Ascending aorta (tissue), 2 donors: ENCODE measurements around the gene EDNRB. TPM values are rescaled to one million over a fixed set of nuclear protein-coding genes. Genes with fewer than 3 reads are reported as not detected.
A peak's percentile ranks its signal among the peaks of the same experiment; 100 is the strongest.

ENCODE experiments used
- DNase-seq, 2 donors: peaks; one replicate each; pipeline ENCODE4 v3.0.0-alpha.2; 2019; ENCODE audit warnings: low spot score in 2 of 2
- H3K27ac ChIP-seq, 2 donors: fragments of 200-600 bp; sonication (generic); one replicate each; pipeline ENCODE4 v1.5.1; 2016 to 2017; ENCODE audit warnings: mild to moderate bottlenecking in 1 of 2
- H3K27me3 ChIP-seq: fragments of 200-600 bp; sonication (generic); one replicate; pipeline ENCODE4 v1.5.1; 2017
- H3K36me3 ChIP-seq, 2 donors: fragments of 200-600 bp; sonication (generic); one replicate each; pipeline ENCODE4 v1.5.1; 2016
- H3K4me1 ChIP-seq, 2 donors: fragments of 200-600 bp; sonication (generic); one replicate each; pipeline ENCODE4 v1.5.1; 2016 to 2017; ENCODE audit warnings: mild to moderate bottlenecking in 1 of 2
- H3K4me3 ChIP-seq, 2 donors: fragments of 200-600 bp; sonication (generic); one replicate each; pipeline ENCODE4 v1.5.1; 2016 to 2017; ENCODE audit warnings: mild to moderate bottlenecking in 1 of 2
- H3K9me3 ChIP-seq, 2 donors: fragments of 200-600 bp; sonication (generic); one replicate each; pipeline ENCODE4 v1.5.1; 2016
- CTCF ChIP-seq, 3 experiments: fragments of 200-600 bp in 2 of 3; fragments of 450-650 bp in 1 of 3; sonication (generic) in 2 of 3; IDR thresholded peaks; one replicate each; pipeline ENCODE4 v1.5.1; 2016 to 2019; ENCODE audit warnings: antibody characterized with exemption in 3 of 3, mild to moderate bottlenecking in 1 of 3, moderate library complexity in 1 of 3
- intact Hi-C: fragments of 100-400 bp; cut with DNase I; formaldehyde crosslinking; loops from one replicate; pipeline ENCODE4 v1.15.1; 2023
- total RNA-seq: library from RNA; depleted of rRNA; stranded (reverse); fragments of >200 nt; gene quantifications from one replicate; pipeline ENCODE4 v1.1.0, GENCODE V29; 2016

Gene EDNRB
- total RNA-seq, 1 donor from 2014 or later = 26.4 TPM

DNA sequence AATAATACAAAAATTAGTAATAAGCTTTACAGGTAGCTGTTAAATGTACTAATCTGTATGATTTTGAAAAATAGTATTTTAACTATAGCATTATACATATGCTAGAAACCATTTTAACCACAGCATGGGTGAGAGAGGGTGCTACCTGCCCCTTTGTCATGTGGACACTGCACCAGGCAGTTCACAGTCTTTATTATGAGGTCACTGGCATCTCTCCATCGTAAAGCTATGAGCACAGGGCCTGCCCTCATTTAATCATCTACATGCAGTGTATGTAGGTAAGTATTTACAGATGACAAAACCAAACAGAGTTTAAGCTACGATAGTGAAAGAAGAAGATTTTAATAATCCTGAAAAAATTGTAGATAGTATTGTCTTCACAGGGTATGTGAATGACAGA is 21.7 kb downstream of the EDNRB start:
- Histone ChIP-seq H3K9me3 (no peaks in the 10 kb centered on the region), H3K4me3 (no peak overlapping the region), H3K36me3 (no peaks in the 10 kb centered on the region), H3K27ac (peak overlapping the region in 1 of 2 donors; percentile 1), H3K4me1 (no peaks in the 10 kb centered on the region), H3K27me3 (no peaks in the 10 kb centered on the region)
- intact Hi-C loops = no loop called here
- DNase-seq = no peak
- TF ChIP-seq CTCF (IDR thresholded peaks at IDR 0.05) = no peak

DNA sequence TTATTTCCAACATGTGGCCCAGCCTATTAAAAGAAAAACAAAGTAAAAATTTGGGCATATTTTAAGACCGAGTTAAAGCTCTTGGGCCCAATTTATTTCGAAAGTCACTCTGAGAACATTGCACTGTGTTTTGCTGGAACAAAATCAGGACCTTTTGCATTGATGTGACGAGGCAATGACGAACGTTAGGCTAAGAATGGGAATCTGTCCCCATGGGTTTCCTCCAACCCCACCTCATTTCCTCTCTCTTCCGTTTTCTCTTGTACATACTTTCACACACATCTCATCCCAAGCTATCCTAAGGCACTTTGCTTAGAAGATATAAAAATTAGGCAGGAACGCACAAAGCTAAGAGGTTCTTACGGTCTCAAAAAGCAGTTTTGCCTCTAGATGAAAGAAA is 22.1 kb downstream of the EDNRB start:
- H3K27me3 ChIP-seq = no peaks in the 10 kb centered on the region
- H3K9me3 ChIP-seq = no peaks in the 10 kb centered on the region
- H3K27ac ChIP-seq = peak overlapping the region in 1 of 2 donors; percentile 1
- DNase-seq = peak in 1 of 2 donors; percentile 62
- H3K36me3 ChIP-seq = no peaks in the 10 kb centered on the region
- intact Hi-C loops = no loop called here
- H3K4me1 ChIP-seq = no peaks in the 10 kb centered on the region
- no peak overlapping the region for H3K4me3 ChIP-seq
- no peak for TF ChIP-seq CTCF (IDR thresholded peaks at IDR 0.05)

DNA sequence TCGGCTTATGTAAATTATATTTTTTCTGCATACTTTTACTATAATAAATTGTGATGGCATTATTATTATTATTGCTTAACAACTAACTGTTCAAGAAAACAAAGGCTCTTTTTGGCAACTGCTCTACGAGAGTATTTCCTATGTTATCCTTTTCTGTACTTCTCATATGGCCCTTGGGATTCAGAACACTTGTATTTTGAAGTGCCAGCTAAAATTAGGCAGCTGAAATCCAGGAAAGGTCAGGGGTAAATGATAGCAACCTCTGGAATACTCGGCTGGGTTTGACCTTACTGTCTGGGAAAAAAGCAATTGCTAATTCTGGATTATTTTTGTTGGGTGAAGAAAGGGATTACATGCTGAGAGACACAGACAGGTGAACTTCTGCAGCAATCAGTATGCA is 23.9 kb downstream of the EDNRB start:
- no peaks in the 10 kb centered on the region for H3K36me3 ChIP-seq
- H3K4me3 ChIP-seq = no peak overlapping the region
- no peak for TF ChIP-seq CTCF (IDR thresholded peaks at IDR 0.05)
- H3K27me3 ChIP-seq = no peaks in the 10 kb centered on the region
- intact Hi-C loops = no loop called here
- no peak for DNase-seq
- H3K27ac ChIP-seq = no peak overlapping the region
- H3K4me1 ChIP-seq = no peaks in the 10 kb centered on the region
- H3K9me3 ChIP-seq = no peaks in the 10 kb centered on the region

- Histone ChIP-seq H3K27ac (no peak overlapping the region), H3K27me3 (no peaks in the 10 kb centered on the region), H3K36me3 (no peaks in the 10 kb centered on the region), H3K4me3 (no peak overlapping the region), H3K9me3 (no peaks in the 10 kb centered on the region), H3K4me1 (no peaks in the 10 kb centered on the region)
- intact Hi-C loops = no loop called here
- TF ChIP-seq CTCF (IDR thresholded peaks at IDR 0.05) = no peak
- DNase-seq = no peak
These were observed 25.6 kb downstream of the EDNRB start for GRCh38 chr13:77893066-77893465.

DNA sequence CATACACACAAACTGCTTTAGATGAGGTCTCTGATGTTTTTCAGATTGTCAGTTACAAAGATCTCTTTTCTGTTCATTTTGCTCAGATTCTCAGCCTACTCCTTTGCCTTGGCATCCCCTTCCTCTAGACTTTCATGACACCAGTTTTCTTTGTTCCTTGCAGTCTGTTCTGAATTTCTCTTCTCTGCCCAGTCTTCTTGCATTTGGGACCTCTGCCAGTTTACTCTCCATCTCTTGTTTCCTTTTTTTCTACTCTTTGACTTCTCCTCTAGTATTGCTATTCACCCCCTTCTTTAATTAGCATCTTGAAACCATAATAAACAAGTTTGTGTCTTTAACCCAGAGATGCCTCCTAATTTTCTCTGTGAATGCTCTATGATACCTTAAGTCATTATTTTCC is 26.1 kb downstream of the EDNRB start:
- Histone ChIP-seq H3K27me3 (no peaks in the 10 kb centered on the region), H3K36me3 (no peaks in the 10 kb centered on the region), H3K4me1 (no peaks in the 10 kb centered on the region), H3K9me3 (no peaks in the 10 kb centered on the region), H3K4me3 (no peak overlapping the region), H3K27ac (no peak overlapping the region)
- TF ChIP-seq CTCF (IDR thresholded peaks at IDR 0.05) = no peak
- intact Hi-C loops = no loop called here
- no peak for DNase-seq

GRCh38 chr13:77891486-77891885 is 27.1 kb downstream of the EDNRB start:
- Histone ChIP-seq H3K27ac (no peak overlapping the region), H3K27me3 (no peaks in the 10 kb centered on the region), H3K9me3 (no peaks in the 10 kb centered on the region), H3K4me1 (no peaks in the 10 kb centered on the region), H3K36me3 (no peaks in the 10 kb centered on the region), H3K4me3 (no peak overlapping the region)
- no peak for TF ChIP-seq CTCF (IDR thresholded peaks at IDR 0.05)
- intact Hi-C loops = no loop called here
- no peak for DNase-seq
